Stimulated activated CD8-positive, alpha-beta memory T cell treated with anti-CD3 and anti-CD28 coated beads, Interleukin-15, amount 100 ng/mL, for 24 hours (primary cell): ENCODE results near the gene ZRSR2.
"Not testable (repeated sequence)": the region's sequence is repeated elsewhere in the genome, so short reads cannot be mapped to it uniquely, and the experiment has no call there.

Source experiments
- DNase-seq: peaks from one replicate; pipeline ENCODE4 v3.0.0-alpha.2; 2020; ENCODE audit warnings: low read depth

Gene ZRSR2, protein sequence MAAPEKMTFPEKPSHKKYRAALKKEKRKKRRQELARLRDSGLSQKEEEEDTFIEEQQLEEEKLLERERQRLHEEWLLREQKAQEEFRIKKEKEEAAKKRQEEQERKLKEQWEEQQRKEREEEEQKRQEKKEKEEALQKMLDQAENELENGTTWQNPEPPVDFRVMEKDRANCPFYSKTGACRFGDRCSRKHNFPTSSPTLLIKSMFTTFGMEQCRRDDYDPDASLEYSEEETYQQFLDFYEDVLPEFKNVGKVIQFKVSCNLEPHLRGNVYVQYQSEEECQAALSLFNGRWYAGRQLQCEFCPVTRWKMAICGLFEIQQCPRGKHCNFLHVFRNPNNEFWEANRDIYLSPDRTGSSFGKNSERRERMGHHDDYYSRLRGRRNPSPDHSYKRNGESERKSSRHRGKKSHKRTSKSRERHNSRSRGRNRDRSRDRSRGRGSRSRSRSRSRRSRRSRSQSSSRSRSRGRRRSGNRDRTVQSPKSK

DNA sequence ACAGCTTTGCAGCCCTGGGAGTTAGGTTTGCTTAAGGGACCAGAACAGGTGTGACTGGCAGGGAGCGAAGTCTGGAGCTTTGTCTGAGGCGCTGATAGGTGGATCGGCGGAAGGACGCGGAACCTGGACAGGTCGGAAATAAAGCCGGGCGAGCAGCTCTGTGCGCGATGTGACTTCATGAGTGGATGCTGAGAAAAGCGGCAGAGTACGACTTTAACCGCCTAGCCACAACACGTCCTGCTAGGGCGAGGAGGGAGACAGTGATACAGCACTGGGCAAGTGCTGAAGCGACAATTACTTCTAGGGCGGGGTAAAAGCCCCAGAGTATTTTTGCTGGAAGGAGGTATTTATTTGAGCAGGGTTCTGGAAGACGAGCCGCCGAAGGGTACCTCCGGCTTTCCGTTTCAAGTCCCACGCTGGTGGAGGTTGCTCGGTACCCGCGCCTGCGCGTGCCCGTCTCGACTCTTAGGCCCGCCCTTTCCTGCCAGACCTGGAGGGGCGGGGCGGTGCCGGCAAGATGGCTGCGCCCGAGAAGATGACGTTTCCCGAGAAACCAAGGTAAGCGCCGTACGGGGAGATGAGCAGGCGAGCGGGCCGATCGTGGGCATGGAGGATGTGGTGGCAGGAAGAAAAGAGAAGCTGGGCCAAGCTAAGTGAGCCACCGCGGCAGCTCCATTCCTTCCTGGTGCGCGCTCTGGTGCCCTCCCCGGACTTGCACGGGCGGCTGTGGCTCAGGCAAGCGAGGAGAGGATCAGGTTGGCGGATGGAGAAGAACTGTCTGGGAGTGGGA is at the start of gene ZRSR2:
Gene ZRSR2, plus strand, starts transcription at position 506 of the 790 bp plus-strand sequence. Its CDS starts 12 bp downstream, at position 518.
- DNase-seq = peak; percentile 62

- no peak for DNase-seq
Measured at GRCh38 chrX:15744181-15744867, 46.0 kb upstream of the ZRSR2 start.

GRCh38 chrX:15745179-15745578 is 45.1 kb upstream of the ZRSR2 start:
- no peak for DNase-seq

DNA sequence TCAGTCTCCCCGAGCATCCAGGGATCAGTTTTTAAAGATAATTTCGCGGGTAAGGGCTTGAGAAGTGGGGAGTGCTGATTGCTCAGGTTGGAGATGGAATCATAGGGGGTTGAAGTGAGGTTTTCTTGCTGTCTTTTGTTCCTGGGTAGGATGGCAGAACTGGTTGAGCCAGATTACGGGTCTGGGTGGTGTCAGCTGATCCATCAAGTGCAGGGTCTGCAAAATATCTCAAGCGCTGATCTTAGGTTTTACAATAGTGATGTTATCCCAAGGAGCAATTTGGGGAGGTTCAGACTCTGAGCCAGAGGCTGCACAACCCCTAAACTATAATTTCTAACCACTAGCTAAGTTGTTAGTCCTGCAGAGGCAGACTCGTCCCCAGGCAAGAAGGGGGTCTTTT is 43.6 kb upstream of the ZRSR2 start:
- not testable (repeated sequence) for DNase-seq

DNA sequence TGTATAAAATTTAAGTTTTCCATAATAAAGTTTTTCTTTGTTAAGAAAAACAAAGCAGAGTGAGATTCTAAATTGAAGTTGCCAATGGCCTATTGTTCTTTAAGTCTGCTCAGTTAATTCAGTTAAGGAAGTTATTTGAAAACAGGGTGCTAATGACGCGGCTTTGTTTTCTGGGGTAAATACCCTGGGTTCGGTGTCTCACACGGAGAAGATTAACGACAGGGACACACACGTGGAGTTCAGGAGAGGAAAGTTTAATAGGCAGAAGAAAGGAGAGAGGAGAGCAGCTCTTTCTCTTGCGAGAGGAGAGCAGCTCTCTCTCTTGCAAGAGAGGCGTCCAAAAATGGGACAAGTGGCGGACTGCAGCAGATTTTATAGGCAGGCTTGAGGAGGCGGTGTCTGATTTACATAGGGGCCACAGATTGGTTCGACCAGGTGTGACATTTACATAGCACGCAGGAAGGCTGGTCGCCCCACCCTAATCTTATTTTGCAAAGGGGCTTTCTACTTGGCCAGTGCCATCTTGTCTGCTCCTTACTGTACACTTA is 42.6 kb upstream of the ZRSR2 start:
- DNase-seq = no peak

DNA sequence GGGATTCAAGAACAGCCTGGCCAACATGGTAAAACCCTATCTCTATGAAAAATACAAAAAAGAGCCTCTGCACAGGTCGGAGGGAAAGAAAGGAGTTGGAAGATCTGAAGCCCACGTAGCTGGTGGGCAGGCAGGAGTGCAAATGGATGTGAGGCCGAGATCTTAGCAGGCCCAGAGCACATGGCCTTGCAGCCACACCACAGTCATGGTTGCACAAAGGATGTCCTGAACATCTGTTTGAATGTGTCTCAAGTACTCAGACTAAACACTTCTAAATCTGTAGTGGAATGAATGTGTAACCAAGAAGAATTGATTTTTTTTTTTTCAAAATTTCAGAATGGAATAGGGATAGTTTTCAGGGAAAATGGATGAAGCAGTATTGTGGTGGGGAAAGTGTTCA is 41.4 kb upstream of the ZRSR2 start:
- no peak for DNase-seq

DNA sequence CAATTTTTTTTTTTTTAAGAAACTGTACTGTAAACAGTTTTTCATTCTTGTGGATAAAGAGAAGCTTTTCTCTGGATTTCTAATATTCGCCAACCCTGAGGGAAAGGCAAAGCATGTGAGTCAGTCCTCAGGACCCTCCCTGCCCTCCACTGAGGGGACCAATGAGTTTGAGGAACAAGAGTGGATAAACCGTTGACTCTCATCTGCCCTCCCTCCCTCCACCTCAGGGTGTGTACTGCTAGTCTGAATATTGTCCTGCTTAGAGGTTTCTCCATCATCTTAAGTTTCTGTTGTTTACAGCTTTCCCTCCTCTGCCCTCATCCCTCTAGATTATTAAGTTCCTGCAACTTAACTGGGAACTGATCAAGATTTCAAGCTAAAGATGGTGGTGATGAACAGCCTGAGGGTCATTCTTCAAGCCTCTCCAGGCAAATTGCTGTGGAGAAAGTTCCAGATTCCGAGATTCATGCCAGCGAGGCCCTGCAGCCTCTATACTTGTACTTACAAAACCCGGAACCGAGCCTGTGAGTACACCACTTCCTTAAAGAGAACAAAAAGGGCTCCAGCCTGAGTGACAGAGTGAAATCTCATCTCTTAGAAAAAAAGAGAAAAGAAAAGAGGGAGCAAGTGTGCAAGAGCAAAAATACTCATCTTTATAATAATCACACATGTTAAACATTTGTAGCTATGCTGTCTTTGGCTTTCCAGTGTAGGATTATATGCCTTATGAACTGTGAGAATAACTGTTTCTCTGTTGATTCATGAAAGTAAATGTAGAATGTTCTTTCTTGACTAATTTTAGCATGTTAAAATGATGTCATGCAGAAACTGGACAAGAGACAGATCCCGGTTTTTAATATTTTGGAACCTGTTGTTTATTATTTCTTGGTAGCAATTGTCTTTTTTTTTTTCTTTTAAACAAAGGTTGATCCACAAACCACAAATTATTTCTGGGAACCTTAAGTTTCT is 40.4 kb upstream of the ZRSR2 start:
- no peak for DNase-seq

DNA sequence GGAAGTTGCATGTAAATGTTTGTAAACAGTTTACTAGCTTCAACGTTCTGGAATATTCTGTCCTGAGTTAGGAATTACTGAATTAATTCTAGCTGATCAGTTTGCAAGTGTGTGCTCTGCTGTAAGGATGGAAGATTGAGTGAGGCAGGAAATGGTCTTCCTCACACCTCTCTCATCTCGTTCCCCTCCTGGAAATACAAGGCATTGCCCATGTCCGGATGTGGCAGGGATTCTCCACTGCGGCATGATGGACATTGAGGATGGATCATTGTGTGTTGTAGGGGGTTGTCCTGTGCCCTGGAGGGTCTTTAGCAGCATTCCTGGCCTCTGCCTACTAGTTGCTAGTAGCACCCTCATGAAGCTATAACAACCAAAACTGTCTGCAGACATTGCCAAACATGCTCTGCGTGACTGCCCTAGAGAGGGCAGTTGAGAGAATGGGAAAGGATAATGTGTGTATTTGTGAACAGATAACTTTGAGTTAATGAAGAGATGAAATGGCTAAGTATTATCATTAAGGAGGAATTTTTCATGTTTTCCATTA is 39.6 kb upstream of the ZRSR2 start:
- no peak for DNase-seq

DNA sequence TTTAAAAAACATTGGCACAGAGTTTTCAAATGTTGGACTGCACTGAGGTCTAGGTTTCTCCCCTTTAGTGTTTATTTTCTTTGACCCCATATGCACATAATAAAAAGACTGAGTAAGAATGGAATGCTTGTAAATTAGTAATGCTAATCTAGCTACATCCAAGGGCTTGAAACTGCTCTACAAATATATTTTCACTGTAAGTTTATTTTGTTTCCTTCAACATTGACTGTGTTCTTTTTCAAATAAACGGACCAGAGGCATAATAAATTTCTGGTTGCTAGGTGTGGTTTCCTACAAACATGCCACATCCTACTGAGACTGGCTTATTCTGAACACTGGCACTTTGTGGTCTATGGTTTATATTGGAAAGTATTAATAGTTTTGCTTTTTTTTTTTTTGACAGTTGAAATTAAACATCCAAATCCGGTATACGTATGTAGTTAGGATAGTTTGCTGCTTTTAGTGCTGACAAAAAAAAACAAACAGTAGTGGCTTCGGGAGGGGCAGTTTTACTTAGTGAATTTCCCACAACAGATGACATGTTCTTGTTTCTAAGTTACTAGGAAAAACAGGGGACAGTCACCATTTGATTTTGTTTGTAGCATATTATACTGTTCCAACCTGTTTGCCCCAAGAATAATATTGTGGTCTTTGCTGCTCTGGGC is 39.0 kb upstream of the ZRSR2 start:
- DNase-seq = no peak

- no peak for DNase-seq
Measured at GRCh38 chrX:15755091-15755490, 35.2 kb upstream of the ZRSR2 start.

GRCh38 chrX:15758140-15758539 is 32.1 kb upstream of the ZRSR2 start:
- no peak for DNase-seq

- not testable (repeated sequence) for DNase-seq
Measured at GRCh38 chrX:15759886-15760285, 30.4 kb upstream of the ZRSR2 start.

- no peak for DNase-seq
Measured at GRCh38 chrX:15761564-15762191, 28.6 kb upstream of the ZRSR2 start.

DNA sequence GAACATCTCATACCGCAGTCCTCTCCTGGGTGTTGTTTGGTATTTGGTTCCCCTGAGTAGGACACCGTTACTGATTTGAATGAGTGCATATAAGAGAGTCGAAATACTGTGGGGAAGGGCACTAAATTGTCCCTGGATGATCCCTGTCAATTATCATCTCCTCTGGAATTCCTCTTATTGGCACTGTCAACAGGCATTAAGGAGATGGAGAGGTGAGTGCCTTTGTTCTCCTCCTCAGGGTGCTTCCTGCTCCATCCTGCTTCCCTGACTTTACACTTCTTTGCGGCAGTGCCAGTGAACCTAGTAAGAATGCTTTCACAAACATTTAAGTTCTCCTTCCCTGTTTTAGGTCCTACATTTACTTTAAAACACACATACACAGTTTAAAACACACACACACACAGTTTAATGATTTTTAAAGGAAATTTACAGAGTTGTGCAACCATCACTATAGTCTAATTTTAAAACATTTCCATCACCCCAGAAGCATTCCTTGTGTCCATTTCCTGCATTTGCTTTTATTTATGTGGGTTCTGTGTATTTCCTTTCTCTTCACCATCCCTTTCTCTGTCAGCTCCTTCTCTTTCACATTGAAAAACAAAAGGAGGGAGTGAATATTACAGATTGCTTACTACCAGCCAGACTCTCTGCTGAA is 20.9 kb upstream of the ZRSR2 start:
- DNase-seq = no peak

DNA sequence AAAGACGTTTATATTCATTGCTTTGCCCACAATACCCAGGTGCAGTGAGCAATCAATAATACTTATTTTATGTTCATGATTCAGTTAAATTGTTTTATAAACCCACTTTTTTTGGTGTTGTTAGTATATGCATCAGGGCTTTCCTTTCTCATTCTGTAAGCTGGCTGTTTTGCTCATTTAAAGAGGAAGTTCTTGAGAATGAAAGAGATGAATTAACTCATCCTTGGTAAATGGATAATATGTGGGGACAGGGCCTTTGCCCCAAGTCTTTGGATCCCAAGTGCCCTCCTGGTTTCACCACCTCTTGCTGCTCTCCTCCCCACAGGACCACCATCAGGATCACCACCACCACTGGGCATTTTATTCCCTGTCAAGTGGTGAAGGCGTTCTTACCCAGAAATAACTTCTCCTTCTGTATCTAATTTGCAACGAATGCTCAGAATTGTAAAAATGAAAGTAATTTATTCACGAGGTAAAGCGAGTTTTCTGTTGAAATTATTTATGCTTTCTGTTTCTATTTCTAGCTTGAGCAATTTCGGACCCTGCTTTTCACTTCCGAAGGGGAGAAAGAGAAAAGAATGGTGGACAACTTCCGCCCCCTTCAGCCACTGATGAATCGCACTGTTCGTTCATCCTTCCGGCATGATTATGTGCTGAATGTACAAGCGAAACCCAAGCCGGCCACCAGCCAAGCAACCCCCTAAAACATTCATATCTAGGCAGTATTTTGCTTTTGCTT is 8.2 kb upstream of the ZRSR2 start:
- DNase-seq = no peak

DNA sequence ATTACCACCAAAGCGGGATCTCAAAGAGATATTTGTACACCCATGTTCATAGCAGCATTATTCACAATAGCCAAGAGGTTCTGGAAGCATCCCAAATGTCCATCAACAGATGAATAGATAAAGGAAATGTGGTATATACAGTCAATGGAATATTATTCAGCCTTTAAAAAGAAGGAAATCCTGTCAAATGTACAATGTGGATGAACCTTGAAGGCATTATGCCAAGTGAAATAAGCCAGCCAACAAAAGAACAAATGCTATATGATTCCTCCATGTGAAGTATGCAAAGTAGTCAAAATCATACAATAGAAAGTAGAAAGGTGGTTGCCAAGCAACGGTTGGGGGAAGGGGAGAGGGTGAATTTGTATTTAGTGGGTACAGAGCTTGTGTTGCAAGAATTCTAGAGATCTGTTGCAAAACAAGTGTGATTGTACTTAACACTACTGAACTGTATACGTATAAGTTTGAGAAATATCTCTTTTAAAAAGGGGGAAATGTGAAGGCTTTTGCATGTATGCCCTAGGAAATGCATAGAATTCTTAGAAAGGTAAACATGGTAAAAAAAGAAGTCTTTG is 5.0 kb upstream of the ZRSR2 start:
- DNase-seq = no peak

DNA sequence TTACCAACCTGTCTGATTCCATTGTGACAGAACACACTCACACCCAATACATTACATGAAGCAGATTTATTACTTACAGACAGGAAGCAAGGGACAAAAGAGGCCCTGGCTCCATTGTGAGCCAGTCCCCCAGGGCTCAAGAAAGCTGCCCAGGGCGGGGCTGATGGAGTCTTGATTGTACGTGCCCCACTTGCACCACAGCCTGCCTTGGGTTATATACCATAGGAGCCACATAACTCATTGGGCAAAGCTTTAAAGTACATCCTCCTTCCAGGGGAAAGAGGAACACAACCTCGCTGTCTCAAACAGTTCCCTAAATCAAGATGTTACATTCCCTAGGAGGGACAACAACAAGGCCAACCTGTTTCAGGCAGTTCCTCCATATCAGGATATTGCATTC is 3.4 kb upstream of the ZRSR2 start:
- DNase-seq = no peak

DNA sequence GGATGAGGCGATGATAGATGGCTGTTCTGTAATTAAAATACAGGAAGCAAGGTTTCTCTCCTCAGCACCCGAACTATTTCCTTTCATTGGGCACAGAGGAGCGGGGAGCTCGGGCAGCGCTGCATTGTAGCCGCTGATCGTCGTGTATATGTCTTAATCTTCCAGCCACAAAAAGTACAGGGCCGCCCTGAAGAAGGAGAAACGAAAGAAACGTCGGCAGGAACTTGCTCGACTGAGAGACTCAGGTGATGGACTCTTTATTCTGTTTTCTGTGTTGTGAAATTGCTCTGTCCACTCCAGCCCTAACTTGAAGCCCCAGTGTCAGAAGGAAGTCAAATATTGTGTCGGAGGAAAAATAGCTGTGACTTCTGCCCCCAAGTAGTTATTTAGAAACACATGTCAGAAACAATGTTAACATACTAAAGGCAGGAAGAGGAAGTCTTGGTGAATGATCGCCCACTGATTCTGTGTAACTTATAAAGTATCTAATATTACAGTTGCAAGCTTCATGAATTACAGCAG is 546 bp downstream of the ZRSR2 start:
- no peak for DNase-seq
